ENCODE results near the gene CHTF18.

- TF ChIP-seq EZH2 (IDR thresholded peaks at IDR 0.05; ENCODE audit: insufficient read depth, low read length) (no peak), CTCF (IDR thresholded peaks at IDR 0.05; ENCODE audit: insufficient read depth, low read depth, low read length) (no peak)
Measured at GRCh38 chr16:844638-845350, 56.4 kb downstream of the CHTF18 start.
